ENCODE results near the gene ZBTB7B. TPM values are rescaled to one million over a fixed set of nuclear protein-coding genes. Genes with fewer than 3 reads are reported as not detected.

Gene ZBTB7B
- total RNA-seq, 3 donors from 2014 or later, result 45.6 to 82.5 (median 53.4) TPM

GRCh38 chr1:155051777-155052398 lies 49.3 kb downstream of the ZBTB7B start:
- H3K9me3 ChIP-seq, result no peaks in the 10 kb centered on the region
- DNase-seq (ENCODE audit: low spot score in 2 of 2), result peak in 1 of 2 donors; percentile 48
- H3K4me1 ChIP-seq, result peaks cover 6 to 9% of the 10 kb centered on the region in 2 donors
- H3K27me3 ChIP-seq, result no peaks in the 10 kb centered on the region
- H3K36me3 ChIP-seq, result no peaks in the 10 kb centered on the region
- peak overlapping the region; percentile 90 to 92 for H3K27ac ChIP-seq
- TF ChIP-seq, protein P1, sequence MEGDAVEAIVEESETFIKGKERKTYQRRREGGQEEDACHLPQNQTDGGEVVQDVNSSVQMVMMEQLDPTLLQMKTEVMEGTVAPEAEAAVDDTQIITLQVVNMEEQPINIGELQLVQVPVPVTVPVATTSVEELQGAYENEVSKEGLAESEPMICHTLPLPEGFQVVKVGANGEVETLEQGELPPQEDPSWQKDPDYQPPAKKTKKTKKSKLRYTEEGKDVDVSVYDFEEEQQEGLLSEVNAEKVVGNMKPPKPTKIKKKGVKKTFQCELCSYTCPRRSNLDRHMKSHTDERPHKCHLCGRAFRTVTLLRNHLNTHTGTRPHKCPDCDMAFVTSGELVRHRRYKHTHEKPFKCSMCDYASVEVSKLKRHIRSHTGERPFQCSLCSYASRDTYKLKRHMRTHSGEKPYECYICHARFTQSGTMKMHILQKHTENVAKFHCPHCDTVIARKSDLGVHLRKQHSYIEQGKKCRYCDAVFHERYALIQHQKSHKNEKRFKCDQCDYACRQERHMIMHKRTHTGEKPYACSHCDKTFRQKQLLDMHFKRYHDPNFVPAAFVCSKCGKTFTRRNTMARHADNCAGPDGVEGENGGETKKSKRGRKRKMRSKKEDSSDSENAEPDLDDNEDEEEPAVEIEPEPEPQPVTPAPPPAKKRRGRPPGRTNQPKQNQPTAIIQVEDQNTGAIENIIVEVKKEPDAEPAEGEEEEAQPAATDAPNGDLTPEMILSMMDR (IDR thresholded peaks at IDR 0.05), result no peak
- TF ChIP-seq POLR2AphosphoS5 (IDR thresholded peaks at IDR 0.05), result peak in 1 of 3 donors; percentile 3
- intact Hi-C loops (cut with DNase I; ENCODE audit: low total_unique reads), result loop anchor here (5.0 kb wide), 1 partner anchor 35 kb away; no protein-coding TSS in a partner anchor
- H3K4me3 ChIP-seq, result peak overlapping the region; percentile 77 to 87 (median 80)

DNA sequence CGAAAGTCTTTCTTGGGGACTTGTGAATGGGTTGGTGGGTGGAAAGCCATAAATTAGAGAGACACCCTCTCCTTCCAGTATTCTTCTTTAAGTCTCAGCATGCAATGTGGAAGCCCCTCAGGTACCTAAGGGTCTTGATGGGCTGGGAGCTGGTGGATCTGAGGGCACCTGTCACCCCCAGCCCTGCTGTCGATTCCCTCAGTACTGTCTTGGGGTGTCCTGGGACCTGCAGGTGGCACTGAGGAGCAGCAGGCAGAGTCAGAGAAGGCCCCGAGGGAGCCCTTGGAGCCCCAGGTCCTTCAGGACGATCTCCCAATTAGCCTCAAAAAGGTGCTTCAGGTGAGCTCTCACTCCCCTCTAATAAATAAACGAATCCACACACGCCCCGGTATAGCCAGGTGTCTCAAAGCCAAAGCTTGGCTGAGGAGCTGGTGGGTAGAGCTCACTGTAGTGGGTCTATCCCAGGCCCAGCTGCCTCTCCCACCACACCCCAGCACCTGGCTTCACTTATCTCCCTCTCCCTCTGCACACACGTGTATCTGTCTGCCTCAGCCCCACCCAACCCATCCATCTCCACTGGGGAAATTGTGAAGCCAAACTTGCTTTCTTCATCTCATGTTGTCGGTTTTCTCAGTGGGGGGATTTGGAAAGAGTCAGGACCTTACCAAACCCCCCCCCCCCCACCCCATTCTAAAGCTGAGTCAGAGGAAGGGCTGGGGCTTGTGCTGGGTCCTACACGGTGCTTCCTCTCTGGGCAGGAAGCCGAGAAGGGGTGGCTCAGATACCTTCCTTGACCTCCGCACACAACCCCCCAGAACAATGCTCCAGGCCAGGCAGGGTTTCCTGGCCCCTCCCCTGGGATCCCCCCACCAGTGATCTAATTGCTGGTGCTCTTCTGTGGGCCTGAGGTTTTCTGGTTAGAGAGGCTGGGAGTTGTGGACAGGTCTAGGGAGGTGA lies 50.1 kb downstream of the ZBTB7B start:
- Histone ChIP-seq H3K4me3 (peak overlapping the region; percentile 77 to 87 (median 80)), H3K9me3 (no peaks in the 10 kb centered on the region), H3K36me3 (no peaks in the 10 kb centered on the region), H3K27ac (peak overlapping the region; percentile 90 to 92), H3K27me3 (no peaks in the 10 kb centered on the region), H3K4me1 (peaks cover 6 to 9% of the 10 kb centered on the region in 2 donors)
- no peak for DNase-seq (ENCODE audit: low spot score in 2 of 2)
- TF ChIP-seq POLR2AphosphoS5 (IDR thresholded peaks at IDR 0.05), result no peak
- TF ChIP-seq, protein P1 (IDR thresholded peaks at IDR 0.05), result peak in 1 of 3 donors; percentile 38
- intact Hi-C loops (cut with DNase I; ENCODE audit: low total_unique reads), result loop anchor here (5.0 kb wide), 1 partner anchor 35 kb away; no protein-coding TSS in a partner anchor

DNA sequence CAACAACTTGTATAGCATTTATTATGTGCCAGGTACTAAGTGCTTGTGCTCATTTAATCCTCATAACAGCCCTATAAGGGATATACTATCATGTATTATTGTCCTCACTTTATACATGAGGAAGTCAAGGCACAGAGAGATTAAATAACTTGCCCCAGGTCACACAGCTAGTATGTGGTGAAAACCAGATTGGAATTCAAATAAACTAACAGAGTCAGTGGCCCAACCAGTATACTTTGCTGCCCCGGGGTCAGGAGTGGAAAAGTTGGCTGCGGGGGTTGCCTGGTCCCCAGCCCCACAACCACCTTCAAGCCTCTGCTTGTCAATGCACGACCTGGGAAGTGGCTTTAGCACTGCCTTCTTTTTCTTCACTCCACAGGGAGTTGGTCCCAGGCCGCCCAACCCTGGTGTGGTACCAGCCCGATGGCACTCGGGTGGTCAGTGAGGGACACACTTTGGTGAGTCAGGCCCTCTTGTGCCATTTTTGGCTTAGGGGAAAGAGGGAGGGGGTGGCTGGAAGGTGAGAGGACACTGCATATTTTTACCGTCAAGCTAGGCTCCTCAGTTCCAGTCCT lies 51.0 kb downstream of the ZBTB7B start:
- no peak for DNase-seq (ENCODE audit: low spot score in 2 of 2)
- Histone ChIP-seq H3K9me3 (no peaks in the 10 kb centered on the region), H3K4me3 (peak overlapping the region in 1 of 3 donors; percentile 77), H3K36me3 (no peaks in the 10 kb centered on the region), H3K27ac (no peak overlapping the region), H3K27me3 (no peaks in the 10 kb centered on the region), H3K4me1 (peaks cover 6 to 9% of the 10 kb centered on the region in 2 donors)
- intact Hi-C loops (cut with DNase I; ENCODE audit: low total_unique reads), result loop anchor here (5.0 kb wide), 1 partner anchor 36 kb away; no protein-coding TSS in a partner anchor
- TF ChIP-seq, protein P1 (IDR thresholded peaks at IDR 0.05), result no peak
- TF ChIP-seq POLR2A (IDR thresholded peaks at IDR 0.05) (no peak), POLR2AphosphoS5 (IDR thresholded peaks at IDR 0.05) (no peak)

DNA sequence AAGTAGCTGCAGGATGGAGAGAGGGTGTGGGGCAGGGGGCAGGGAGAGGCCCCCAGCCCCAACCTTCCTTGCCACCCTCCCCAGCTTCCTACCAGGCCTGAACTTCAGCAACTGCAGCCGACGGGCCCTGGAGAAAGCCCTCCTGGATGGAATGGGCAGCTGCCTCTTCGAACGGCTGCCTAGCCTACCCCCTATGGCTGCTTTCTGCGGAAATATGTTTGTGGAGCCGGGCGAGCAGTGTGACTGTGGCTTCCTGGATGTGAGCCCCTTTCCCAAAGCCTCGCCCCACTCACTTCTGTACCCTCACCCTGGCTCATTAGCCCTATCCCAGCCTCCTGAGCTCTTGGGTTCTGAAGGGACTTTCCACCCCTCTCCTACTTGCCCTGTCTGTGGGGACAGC lies 54.5 kb downstream of the ZBTB7B start:
- no peaks in the 10 kb centered on the region for H3K27me3 ChIP-seq
- no peak for DNase-seq (ENCODE audit: low spot score in 2 of 2)
- H3K27ac ChIP-seq, result no peak overlapping the region
- peaks cover 6 to 10% of the 10 kb centered on the region in 2 donors for H3K4me1 ChIP-seq
- no peak overlapping the region for H3K4me3 ChIP-seq
- TF ChIP-seq POLR2AphosphoS5 (IDR thresholded peaks at IDR 0.05) (no peak), POLR2A (IDR thresholded peaks at IDR 0.05) (no peak)
- TF ChIP-seq, protein P1 (IDR thresholded peaks at IDR 0.05), result no peak
- H3K36me3 ChIP-seq, result no peaks in the 10 kb centered on the region
- no peaks in the 10 kb centered on the region for H3K9me3 ChIP-seq
- intact Hi-C loops (cut with DNase I; ENCODE audit: low total_unique reads), result no loop called here
